Endothelial cell of umbilical vein (primary cell): Measurements from ENCODE around the gene STUM.

Experiments
- EZH2 ChIP-seq: IDR thresholded peaks from 2 replicates; pipeline ENCODE4 v1.6.1; 2012; ENCODE audit warnings: borderline replicate concordance, low read depth, mild to moderate bottlenecking, moderate library complexity, low read length, inconsistent platforms; ENCODE audit not compliant: severe bottlenecking
- FOS ChIP-seq: IDR thresholded peaks from 2 replicates; pipeline ENCODE4 v1.6.1; 2011; ENCODE audit warnings: mild to moderate bottlenecking, low read length, moderate library complexity, borderline replicate concordance; ENCODE audit not compliant: insufficient read depth
- GATA2 ChIP-seq: IDR thresholded peaks from 2 replicates; pipeline ENCODE4 v1.7.0; 2011; ENCODE audit warnings: low read depth, mild to moderate bottlenecking, moderate library complexity, mixed read lengths, low read length; ENCODE audit not compliant: insufficient read length, insufficient read depth
- MYC ChIP-seq: IDR thresholded peaks from one replicate; pipeline ENCODE4 v1.6.1; 2011; ENCODE audit warnings: mild to moderate bottlenecking, low read depth, low read length
- POLR2A ChIP-seq: IDR thresholded peaks from 2 replicates; pipeline ENCODE4 v1.6.1; 2012; ENCODE audit warnings: low read depth, mild to moderate bottlenecking, control low read depth, low read length
- POLR2AphosphoS5 ChIP-seq: IDR thresholded peaks from 2 replicates; pipeline ENCODE4 v1.6.1; 2012; ENCODE audit warnings: low read depth, mild to moderate bottlenecking, control low read depth, low read length, moderate library complexity; ENCODE audit not compliant: insufficient read depth
- TF ChIP-seq, protein P1 (sequence below), 2 donors: IDR thresholded peaks; 1 replicate in 1 of 2; 2 replicates in 1 of 2; pipeline ENCODE4 v1.5.1; 2011; ENCODE audit warnings: low read length in 2 of 2, mild to moderate bottlenecking in 2 of 2, moderate library complexity in 2 of 2, control low read depth in 1 of 2, inconsistent platforms in 1 of 2, low read depth in 1 of 2; ENCODE audit not compliant: insufficient read depth in 1 of 2; ENCODE audit errors: extremely low read depth in 1 of 2
- TF ChIP-seq, protein P2 (sequence below): IDR thresholded peaks from 2 replicates; pipeline ENCODE4 v1.6.1; 2011; ENCODE audit not compliant: insufficient read depth, insufficient read length

DNA sequence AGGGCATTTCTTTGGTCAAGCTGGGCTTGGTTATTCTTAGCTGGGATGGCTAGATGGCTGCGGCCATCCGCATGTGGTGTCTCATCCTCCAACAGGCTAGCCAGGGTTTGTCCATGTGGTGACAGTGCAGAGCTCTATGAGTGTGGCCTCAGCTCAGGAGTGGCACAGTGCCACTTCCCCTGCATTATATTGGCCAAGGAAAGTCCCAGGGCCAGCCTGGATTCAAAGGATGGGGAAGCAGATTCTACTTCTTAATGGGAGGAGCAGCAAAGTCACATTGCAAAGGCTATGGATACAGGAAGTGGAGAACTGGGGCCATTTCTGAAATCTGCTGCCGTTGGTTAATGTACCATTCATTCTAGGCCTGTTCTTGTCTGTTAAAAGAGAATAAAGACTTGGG lies 34.4 kb downstream of the STUM start:
- TF ChIP-seq, protein P1, sequence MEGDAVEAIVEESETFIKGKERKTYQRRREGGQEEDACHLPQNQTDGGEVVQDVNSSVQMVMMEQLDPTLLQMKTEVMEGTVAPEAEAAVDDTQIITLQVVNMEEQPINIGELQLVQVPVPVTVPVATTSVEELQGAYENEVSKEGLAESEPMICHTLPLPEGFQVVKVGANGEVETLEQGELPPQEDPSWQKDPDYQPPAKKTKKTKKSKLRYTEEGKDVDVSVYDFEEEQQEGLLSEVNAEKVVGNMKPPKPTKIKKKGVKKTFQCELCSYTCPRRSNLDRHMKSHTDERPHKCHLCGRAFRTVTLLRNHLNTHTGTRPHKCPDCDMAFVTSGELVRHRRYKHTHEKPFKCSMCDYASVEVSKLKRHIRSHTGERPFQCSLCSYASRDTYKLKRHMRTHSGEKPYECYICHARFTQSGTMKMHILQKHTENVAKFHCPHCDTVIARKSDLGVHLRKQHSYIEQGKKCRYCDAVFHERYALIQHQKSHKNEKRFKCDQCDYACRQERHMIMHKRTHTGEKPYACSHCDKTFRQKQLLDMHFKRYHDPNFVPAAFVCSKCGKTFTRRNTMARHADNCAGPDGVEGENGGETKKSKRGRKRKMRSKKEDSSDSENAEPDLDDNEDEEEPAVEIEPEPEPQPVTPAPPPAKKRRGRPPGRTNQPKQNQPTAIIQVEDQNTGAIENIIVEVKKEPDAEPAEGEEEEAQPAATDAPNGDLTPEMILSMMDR (IDR thresholded peaks at IDR 0.05; ENCODE audit: extremely low read depth in 1 of 2, insufficient read depth in 1 of 2, low read depth in 1 of 2, low read length in 2 of 2) = no peak
- TF ChIP-seq GATA2 = no peak
- no peak for TF ChIP-seq POLR2A
- TF ChIP-seq, protein P2, sequence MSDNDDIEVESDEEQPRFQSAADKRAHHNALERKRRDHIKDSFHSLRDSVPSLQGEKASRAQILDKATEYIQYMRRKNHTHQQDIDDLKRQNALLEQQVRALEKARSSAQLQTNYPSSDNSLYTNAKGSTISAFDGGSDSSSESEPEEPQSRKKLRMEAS = no peak
- TF ChIP-seq EZH2 = no peak
- no peak for TF ChIP-seq POLR2AphosphoS5
- TF ChIP-seq MYC = no peak
- TF ChIP-seq FOS = no peak
